ENCODE measurements around the gene ADH5.
"Not testable (repeated sequence)": the region's sequence is repeated elsewhere in the genome, so short reads cannot be mapped to it uniquely, and the experiment has no call there.

Gene ADH5

GRCh38 chr4:99029018-99029735 lies 59.4 kb downstream of the ADH5 start:
- Mint-ChIP-seq H3K4me3 (no peak overlapping the region), H3K27me3 (no peaks in the 10 kb centered on the region), H3K9me3 (no peaks in the 10 kb centered on the region), H3K36me3 (ENCODE audit: low read depth) (peaks cover 22% of the 10 kb centered on the region), H3K27ac (no peak overlapping the region), H3K4me1 (ENCODE audit: low read depth) (peaks cover 59% of the 10 kb centered on the region)

DNA sequence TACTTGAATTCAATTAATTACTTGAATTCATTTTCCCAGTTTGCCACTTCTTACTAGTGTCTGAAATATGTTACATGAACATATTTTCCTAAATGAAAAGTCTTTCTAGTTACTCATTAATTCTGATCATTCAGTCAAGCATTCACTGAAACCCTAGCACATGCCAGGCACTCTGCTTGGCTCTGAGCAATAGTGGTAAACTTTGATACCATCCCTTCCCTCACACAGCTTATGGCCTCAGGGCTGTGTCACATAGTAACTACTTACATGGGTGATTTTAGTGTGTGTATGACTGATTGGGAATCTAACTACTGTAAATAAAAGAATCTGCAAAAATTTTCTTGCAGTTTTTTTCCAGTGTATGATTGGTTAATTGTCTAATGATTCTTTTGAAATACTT lies 60.4 kb downstream of the ADH5 start:
- H3K27ac Mint-ChIP-seq, result no peak overlapping the region
- no peaks in the 10 kb centered on the region for H3K27me3 Mint-ChIP-seq

DNA sequence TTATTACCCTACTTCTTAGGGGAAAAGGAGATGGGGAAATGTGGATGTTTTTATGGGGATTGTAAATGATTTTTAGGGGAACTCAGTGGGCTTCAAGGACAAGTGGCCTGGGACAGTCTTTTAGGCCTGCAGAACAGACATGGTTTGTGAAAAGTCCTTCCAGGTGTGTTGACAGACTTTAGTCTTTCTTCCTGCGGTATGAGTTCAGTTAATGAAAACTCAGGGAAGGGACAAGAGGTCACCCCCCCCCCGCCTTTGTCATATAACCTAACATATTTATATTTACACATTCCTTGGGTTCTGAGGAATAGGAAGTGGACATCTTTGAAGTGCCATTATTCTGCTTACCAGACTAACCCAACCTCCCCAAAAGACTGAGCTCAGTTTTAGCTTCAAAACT lies 61.3 kb downstream of the ADH5 start:
- no peaks in the 10 kb centered on the region for H3K27me3 Mint-ChIP-seq

More for the DNA sequence above, 60.4 kb downstream of the ADH5 start:
- peaks cover 67% of the 10 kb centered on the region for H3K4me1 Mint-ChIP-seq (ENCODE audit: low read depth)
- H3K36me3 Mint-ChIP-seq (ENCODE audit: low read depth), result peaks cover 14% of the 10 kb centered on the region
- no peaks in the 10 kb centered on the region for H3K9me3 Mint-ChIP-seq
- no peak overlapping the region for H3K4me3 Mint-ChIP-seq

GRCh38 chr4:99025506-99025905 lies 63.1 kb downstream of the ADH5 start:
- peaks cover 56% of the 10 kb centered on the region for H3K4me1 Mint-ChIP-seq (ENCODE audit: low read depth)
- peaks cover 12% of the 10 kb centered on the region for H3K9me3 Mint-ChIP-seq
- no peaks in the 10 kb centered on the region for H3K27me3 Mint-ChIP-seq
- peaks cover 18% of the 10 kb centered on the region for H3K36me3 Mint-ChIP-seq (ENCODE audit: low read depth)
- H3K4me3 Mint-ChIP-seq, result no peak overlapping the region
- H3K27ac Mint-ChIP-seq, result no peak overlapping the region

More for the DNA sequence above, 61.3 kb downstream of the ADH5 start:
- Mint-ChIP-seq H3K36me3 (ENCODE audit: low read depth) (peaks cover 14% of the 10 kb centered on the region), H3K9me3 (no peaks in the 10 kb centered on the region), H3K4me1 (ENCODE audit: low read depth) (peaks cover 67% of the 10 kb centered on the region), H3K4me3 (no peak overlapping the region), H3K27ac (no peak overlapping the region)

GRCh38 chr4:99024481-99025275 lies 63.9 kb downstream of the ADH5 start:
- peaks cover 49% of the 10 kb centered on the region for H3K4me1 Mint-ChIP-seq (ENCODE audit: low read depth)
- peak overlapping the region; percentile 61 for H3K27ac Mint-ChIP-seq
- H3K9me3 Mint-ChIP-seq, result peaks cover 15% of the 10 kb centered on the region

DNA sequence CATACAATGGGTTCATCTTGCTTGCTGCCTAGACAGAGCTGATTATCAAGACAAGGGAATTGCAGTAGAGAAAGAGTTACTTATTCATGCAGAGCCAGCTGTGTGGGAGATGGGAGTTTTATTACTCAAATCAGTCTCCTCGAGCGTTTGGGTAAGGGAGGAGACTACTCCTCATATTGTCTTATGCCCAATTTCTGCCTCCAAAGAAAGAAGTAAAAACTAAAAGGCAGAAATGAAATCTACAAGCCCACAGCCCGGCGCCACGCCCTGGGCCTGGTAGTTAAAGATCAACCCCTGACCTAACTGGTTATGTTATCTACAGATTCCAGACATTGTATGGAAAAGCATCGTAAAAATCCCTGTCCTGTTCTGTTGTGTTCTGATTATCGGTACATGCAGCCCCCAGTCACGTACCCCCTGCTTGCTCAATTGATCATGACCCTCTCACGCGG lies 64.8 kb downstream of the ADH5 start:
- H3K9me3 Mint-ChIP-seq, result peaks cover 20% of the 10 kb centered on the region
- not testable (repeated sequence) for H3K27ac Mint-ChIP-seq, H3K4me3 Mint-ChIP-seq, H3K27me3 Mint-ChIP-seq
- H3K36me3 Mint-ChIP-seq (ENCODE audit: low read depth), result peaks cover 28% of the 10 kb centered on the region
- peaks cover 41% of the 10 kb centered on the region for H3K4me1 Mint-ChIP-seq (ENCODE audit: low read depth)

More at GRCh38 chr4:99024481-99025275, 63.9 kb downstream of the ADH5 start:
- H3K36me3 Mint-ChIP-seq (ENCODE audit: low read depth), result peaks cover 20% of the 10 kb centered on the region
- no peaks in the 10 kb centered on the region for H3K27me3 Mint-ChIP-seq
- H3K4me3 Mint-ChIP-seq, result no peak overlapping the region

- Mint-ChIP-seq H3K4me3 (no peak overlapping the region), H3K27ac (no peak overlapping the region)
Observed at GRCh38 chr4:99022566-99022965, 66.0 kb downstream of the ADH5 start.

GRCh38 chr4:99021386-99021785 lies 67.2 kb downstream of the ADH5 start:
- H3K4me3 Mint-ChIP-seq, result no peak overlapping the region
- H3K36me3 Mint-ChIP-seq (ENCODE audit: low read depth), result peaks cover 43% of the 10 kb centered on the region
- H3K4me1 Mint-ChIP-seq (ENCODE audit: low read depth), result peaks cover 27% of the 10 kb centered on the region
- H3K9me3 Mint-ChIP-seq, result peaks cover 20% of the 10 kb centered on the region
- no peaks in the 10 kb centered on the region for H3K27me3 Mint-ChIP-seq
- no peak overlapping the region for H3K27ac Mint-ChIP-seq

More at GRCh38 chr4:99022566-99022965, 66.0 kb downstream of the ADH5 start:
- Mint-ChIP-seq H3K27me3 (no peaks in the 10 kb centered on the region), H3K4me1 (ENCODE audit: low read depth) (peaks cover 35% of the 10 kb centered on the region), H3K9me3 (peaks cover 20% of the 10 kb centered on the region), H3K36me3 (ENCODE audit: low read depth) (peaks cover 36% of the 10 kb centered on the region)
